ENCODE results near the gene DAAM2.

Gene DAAM2

DNA sequence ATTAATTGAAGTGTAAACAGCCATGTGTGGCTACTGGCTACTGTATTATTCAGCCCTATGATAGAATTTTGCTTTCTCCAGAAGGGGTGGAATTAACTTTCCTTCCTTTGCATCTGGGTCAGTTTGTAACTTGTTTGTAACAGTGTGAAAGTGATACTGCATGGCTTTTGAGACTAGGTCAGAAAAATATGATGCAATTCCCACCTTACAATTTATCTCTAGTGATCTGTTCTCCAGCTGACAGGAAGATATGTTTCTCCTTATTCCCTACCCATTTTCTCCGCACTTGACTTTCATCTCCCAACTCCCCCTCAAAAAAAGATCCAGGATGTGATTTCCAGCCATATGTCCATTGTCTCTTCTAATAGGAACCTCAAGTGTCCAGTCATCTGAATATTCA is 144.7 kb downstream of the DAAM2 start:
- DNase-seq, result no peak

DNA sequence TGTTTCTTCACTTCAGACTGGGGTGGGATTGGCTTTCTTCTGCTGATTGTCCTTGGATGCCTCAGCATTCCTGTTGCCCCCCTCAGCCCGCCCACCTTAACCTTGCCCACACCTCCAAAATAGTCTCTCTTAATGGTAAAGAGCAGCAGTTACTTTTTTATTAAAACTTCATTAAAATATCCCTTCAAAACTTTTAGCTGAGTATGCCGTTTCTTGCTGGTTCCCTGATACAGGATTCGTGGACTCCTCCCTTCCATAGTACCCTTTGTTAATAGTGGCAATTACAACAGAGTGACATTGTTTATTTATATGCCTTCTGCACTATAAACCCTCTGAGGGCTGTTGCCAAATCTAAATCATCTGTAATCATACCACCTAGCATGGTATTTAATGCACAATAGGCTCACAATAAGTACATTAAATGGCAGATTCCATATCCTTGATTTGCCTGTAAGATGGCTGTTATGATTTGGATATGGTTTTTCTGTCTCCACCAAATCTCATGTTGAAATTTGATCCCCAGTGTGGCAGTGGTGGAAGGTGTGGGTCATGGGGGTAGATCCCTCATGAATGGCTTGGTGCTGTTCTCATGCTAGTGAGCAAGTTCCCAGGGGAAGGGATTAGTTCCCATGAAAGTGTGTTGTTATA is 145.6 kb downstream of the DAAM2 start:
- DNase-seq, result no peak

- no peak for DNase-seq
Observed at GRCh38 chr6:39938773-39939654, 146.8 kb downstream of the DAAM2 start.

GRCh38 chr6:39941138-39941537 is 149.0 kb downstream of the DAAM2 start:
- DNase-seq, result no peak

- DNase-seq, result no peak
Observed at GRCh38 chr6:39941820-39942219, 149.6 kb downstream of the DAAM2 start.

- DNase-seq, result no peak
Observed at GRCh38 chr6:39942903-39943580, 150.9 kb downstream of the DAAM2 start.

DNA sequence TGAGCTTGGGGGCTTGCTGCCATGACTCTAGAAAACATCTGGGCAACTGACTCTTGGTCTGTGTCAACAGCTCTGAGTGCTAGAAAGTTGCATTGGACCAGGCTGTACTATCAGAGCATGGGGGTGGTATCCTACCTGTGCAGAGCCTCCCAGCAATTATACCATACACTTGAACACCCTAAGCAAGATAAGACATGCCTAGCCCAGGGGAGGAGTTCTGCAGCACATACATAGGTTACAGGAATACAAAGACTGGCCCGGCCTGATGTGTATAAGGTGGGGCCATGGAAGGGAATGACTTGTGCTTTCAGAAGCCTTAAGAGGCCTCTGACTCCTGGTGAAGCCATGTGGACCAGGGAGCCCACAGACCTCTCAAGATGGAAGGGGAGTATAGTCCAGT is 153.4 kb downstream of the DAAM2 start:
- no peak for DNase-seq

DNA sequence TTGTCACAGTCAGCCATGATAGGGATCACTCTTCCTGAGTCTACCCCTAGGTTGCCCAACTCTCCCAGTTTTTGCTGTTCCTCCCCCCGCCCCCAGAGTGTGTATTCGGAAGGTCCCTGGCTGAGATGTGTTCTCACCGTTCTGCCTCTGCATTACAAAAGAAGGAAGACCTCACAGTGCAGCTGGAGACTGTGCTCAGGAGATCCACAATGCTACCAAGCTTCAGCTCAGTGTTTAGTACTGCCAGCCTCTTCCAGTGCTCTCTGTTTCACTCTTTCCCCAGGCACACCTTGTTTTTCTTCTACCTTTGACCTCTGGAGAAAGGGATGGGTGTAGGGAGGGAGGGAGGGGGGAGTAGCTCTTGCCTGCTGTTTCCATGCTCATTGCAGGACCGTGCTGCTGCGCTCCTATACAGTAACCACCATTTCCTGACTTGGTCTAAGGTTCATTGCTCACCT is 155.5 kb downstream of the DAAM2 start:
- no peak for DNase-seq

DNA sequence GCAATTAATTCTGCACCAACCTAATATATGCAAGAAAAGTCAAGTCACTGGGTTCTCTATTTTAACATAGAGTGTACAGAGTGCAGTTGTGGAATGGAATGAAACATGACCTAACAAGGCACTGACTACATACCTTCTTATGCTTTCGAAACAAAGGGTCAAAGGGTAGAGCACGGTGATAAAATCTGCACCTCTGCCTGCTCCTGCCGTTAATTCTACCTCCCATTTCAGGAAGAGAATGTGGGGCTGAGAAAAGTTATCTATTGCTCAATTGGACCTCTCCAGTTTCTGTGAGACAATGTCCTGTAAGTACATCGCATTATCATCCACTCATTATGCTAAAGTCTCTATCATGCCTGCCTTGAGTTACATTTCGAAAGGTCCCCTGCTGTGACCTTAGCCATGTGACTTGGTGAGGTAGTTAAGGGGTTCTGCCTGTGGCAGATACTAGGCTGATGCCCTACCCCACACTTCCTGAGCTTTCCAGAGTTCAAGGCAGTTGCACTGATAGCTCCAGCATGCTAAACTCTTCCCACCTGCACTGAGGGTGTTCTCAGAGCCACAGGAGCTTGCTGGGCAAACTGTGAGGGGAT is 156.1 kb downstream of the DAAM2 start:
- DNase-seq, result no peak

- DNase-seq, result no peak
Observed at GRCh38 chr6:39950125-39950720, 158.0 kb downstream of the DAAM2 start.

DNA sequence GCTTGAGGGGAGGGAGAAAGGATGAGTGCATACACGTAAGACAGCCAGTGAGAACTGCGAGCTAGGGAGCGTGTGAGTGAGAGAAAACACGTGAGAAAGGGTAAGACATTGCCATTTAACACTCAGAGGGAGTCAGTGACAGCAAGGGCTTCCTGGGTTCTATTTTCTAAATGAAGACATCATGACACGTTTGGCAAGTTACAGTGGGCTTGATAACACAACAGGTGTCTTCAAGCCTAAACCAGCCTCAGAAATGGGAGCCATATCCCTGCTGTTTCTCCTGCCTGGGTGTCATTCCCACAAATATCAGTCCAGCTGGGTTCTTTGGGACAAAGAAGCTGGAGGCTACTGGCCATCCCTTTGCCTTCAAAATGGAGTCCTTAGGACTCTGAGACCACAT is 159.0 kb downstream of the DAAM2 start:
- no peak for DNase-seq

- DNase-seq, result no peak
Observed at GRCh38 chr6:39951716-39952115, 159.5 kb downstream of the DAAM2 start.

DNA sequence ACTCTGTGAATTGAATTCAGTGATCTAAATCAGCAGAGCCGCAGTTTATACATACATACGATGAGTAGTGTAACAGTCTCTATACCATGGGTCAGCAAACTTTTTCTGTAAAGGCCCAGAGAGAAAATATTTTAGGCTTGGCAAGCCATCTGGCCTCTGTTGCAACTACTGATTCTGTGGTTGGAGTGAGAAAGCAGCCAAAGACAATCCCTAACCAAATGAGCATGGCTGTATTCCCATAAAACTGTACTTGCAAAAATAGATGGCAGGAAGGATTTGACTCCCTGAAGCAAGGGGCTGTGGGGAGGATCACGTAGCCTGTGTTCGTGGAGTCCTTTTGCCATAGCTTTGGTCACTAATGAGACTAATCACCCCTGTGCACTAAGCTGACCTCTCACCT is 160.0 kb downstream of the DAAM2 start:
- DNase-seq, result no peak

- no peak for DNase-seq
Observed at GRCh38 chr6:39953076-39953618, 161.0 kb downstream of the DAAM2 start.

Data from hematopoietic multipotent progenitor cell treated with erythropoietin and hydrocortisone succinate and interleukin-3 and kit ligand, for 6 days (in vitro differentiated cells).